Natural killer cell treated with Interleukin-12 subunit alpha and Interleukin-12 subunit beta and Interleukin-15 and Interleukin-18, amount 100 ng/mL, for 72 hours (primary cell): ENCODE results near the gene GPR31. TPM values are rescaled to one million over a fixed set of nuclear protein-coding genes. Genes with fewer than 3 reads are reported as not detected.

Experiments used
- ATAC-seq, 2 donors: fragments of 150-1000 bp; cut with Tn5 transposase in 1 of 2; sonication (Bioruptor Pico), chemical (Tn5 transposase) in 1 of 2; 2 replicates each; pipeline ENCODE4 v1.10.0; 2021
- DNase-seq: peaks from one replicate; pipeline ENCODE4 v3.0.0; 2022; ENCODE audit warnings: low spot score
- H3K27ac Mint-ChIP-seq, 2 donors: 1 replicate in 1 of 2; 2 replicates in 1 of 2; pipeline ENCODE4 v1.8.0; 2022; ENCODE audit warnings: mixed read lengths in 2 of 2, mild to moderate bottlenecking in 1 of 2, moderate library complexity in 1 of 2
- H3K27me3 Mint-ChIP-seq, 2 donors: 1 replicate in 1 of 2; 2 replicates in 1 of 2; pipeline ENCODE4 v1.8.0; 2022; ENCODE audit warnings: mixed read lengths in 2 of 2
- H3K36me3 Mint-ChIP-seq: one replicate; pipeline ENCODE4 v1.8.0; 2022; ENCODE audit warnings: mixed read lengths
- H3K4me1 Mint-ChIP-seq, 2 donors: 1 replicate in 1 of 2; 2 replicates in 1 of 2; pipeline ENCODE4 v1.8.0; 2022; ENCODE audit warnings: low read depth in 2 of 2, mixed read lengths in 2 of 2, mild to moderate bottlenecking in 1 of 2
- H3K4me3 Mint-ChIP-seq: one replicate; pipeline ENCODE4 v1.8.0; 2022; ENCODE audit warnings: mixed read lengths
- H3K9me3 Mint-ChIP-seq: 2 replicates; pipeline ENCODE4 v1.8.0; 2022; ENCODE audit warnings: mixed read lengths
- total RNA-seq, 2 donors: library from RNA; stranded (reverse); gene quantifications; one replicate each; pipeline ENCODE4 v1.2.3, GENCODE V29; 2022

The GPR31 gene
- total RNA-seq, 2 donors from 2014 or later, result not detected

DNA sequence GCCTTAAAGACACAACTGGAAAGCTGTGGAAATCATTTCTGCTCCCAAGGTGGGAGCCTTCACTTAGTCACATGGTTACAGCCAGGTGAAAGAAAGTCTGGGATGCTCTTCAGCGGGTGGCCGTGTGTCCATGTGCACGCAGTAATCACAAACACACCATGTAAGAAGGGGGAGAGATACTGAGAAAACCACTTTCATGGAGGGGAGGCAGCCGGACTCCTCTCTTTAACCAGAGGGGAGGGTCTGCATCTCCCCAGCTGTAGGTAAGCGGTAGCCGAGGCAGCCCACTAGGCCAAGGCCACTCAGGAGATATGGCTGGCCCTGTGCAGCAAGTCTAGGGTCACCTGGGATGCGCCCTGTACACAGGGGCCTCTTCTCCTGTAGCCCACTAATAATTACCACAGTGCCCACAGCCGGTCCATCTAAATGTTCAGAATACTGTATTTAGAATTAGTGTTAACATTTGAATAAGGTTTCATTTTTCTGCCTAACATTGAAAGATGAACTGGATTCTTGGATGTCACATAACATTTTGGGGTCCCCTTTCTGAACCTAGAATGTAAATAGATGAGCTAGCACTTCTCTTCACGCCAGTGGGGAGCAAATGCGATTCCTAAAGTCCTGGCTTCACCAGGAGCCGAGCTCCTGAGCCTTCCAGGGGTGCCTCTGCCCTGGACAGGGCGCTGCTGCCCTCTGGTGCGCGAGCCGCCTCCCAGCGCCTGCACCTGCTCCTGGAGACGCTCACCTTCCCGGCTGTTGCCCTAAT lies 15.9 kb downstream of the GPR31 start:
- H3K36me3 Mint-ChIP-seq, result no peaks in the 10 kb centered on the region
- H3K9me3 Mint-ChIP-seq, result no peaks in the 10 kb centered on the region
- H3K4me3 Mint-ChIP-seq, result no peak overlapping the region
- ATAC-seq (peak; percentile 63 to 71), DNase-seq (no peak)
- peaks cover 9 to 33% of the 10 kb centered on the region in 2 donors for H3K4me1 Mint-ChIP-seq
- H3K27me3 Mint-ChIP-seq, result peaks cover 11 to 26% of the 10 kb centered on the region in 2 donors
- no peak overlapping the region for H3K27ac Mint-ChIP-seq

DNA sequence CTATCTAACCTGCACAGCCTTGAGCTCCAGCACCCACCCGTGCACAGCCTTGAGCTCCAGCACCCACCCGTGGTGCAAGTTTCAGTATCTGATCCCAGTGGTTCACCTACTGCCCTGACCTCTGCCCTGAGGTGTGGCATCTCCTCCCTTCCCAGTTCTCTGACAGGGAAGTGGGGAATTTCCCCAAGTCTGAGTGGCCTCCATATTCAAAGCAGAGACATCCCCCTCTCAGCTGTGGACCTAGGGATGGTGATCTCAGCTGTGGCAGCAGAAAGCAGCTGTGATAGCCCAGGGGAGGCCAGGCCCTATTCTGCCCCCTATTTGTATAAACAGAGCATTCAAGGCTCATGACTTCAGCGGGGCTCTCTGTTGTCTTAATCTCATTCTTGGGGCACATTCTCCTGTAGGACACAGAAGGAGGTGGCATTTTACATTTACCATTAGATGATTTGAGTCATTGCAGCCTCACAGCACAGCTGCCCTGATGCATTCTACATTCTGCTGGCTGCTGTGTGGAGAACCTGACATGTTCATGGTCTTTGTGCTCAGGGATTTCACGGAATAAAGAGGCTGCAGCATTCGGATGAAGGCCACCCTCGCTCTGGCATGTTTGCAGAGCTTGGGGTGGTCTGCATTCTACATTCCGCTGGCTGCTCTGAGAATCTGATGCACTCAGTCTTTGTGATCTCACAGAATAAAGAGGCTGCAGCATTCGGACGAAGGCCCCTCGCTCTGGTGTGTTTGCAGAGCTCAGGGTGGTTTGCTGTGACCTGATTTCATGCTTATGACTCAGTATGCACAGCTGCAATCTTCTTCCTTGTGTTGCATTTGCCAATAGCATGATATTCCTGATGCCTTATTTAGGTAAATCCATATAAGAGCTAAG lies 16.9 kb downstream of the GPR31 start:
- ATAC-seq, result no peak
- H3K9me3 Mint-ChIP-seq, result no peaks in the 10 kb centered on the region
- no peak overlapping the region for H3K27ac Mint-ChIP-seq
- H3K4me3 Mint-ChIP-seq, result peak overlapping the region; percentile 36
- no peaks in the 10 kb centered on the region for H3K36me3 Mint-ChIP-seq
- peaks cover 12 to 39% of the 10 kb centered on the region in 2 donors for H3K4me1 Mint-ChIP-seq
- no peak for DNase-seq
- H3K27me3 Mint-ChIP-seq, result peaks cover 11 to 26% of the 10 kb centered on the region in 2 donors

DNA sequence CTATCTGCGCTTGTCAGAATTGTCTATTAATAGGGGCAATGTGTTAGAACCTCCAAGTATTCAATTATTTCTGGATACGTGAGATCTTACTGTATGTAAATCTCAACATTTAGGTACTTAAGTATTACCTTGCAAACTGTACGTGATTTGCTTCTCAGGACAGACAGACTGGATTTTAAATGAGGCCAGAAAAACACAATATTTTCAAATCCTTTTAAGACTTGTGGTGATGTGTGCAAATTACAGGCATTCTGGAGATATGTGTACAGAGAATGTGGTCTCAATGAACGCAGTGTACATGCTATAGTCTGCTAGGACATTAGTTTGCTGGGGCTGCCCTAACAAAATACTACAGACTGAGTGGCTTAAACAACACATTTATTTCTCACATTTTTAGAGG lies 18.0 kb downstream of the GPR31 start:
- H3K36me3 Mint-ChIP-seq, result no peaks in the 10 kb centered on the region
- H3K4me3 Mint-ChIP-seq, result no peak overlapping the region

DNA sequence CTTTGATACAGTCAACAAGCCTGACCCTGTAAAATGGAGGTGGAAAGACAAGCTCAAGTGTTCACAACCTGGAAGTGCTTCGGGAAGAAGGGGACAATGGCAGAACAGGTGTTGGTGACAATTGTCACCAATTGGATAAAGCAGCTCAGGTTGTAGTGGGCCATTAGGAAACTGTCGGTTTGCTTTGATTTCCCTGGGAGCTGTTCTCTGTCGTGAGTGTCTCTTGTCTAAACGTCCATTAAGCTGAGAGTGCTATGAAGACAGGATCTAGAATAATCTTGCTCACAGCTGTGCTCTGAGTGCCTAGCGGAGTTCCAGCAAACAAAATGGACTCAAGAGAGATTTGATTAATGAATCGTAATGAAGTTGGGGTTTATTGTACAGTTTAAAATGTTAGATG lies 19.9 kb downstream of the GPR31 start:
- no peak for ATAC-seq
- DNase-seq, result no peak
- H3K36me3 Mint-ChIP-seq, result no peaks in the 10 kb centered on the region
- H3K27ac Mint-ChIP-seq, result no peak overlapping the region
- H3K4me3 Mint-ChIP-seq, result no peak overlapping the region
- peaks cover 15 to 39% of the 10 kb centered on the region in 2 donors for H3K4me1 Mint-ChIP-seq
- no peaks in the 10 kb centered on the region for H3K9me3 Mint-ChIP-seq
- peaks cover 0 to 17% of the 10 kb centered on the region in 2 donors for H3K27me3 Mint-ChIP-seq

More for the DNA sequence above, 18.0 kb downstream of the GPR31 start:
- Mint-ChIP-seq H3K27ac (no peak overlapping the region), H3K4me1 (peaks cover 12 to 39% of the 10 kb centered on the region in 2 donors), H3K9me3 (no peaks in the 10 kb centered on the region), H3K27me3 (peaks cover 8 to 25% of the 10 kb centered on the region in 2 donors)
- ATAC-seq (no peak), DNase-seq (no peak)

DNA sequence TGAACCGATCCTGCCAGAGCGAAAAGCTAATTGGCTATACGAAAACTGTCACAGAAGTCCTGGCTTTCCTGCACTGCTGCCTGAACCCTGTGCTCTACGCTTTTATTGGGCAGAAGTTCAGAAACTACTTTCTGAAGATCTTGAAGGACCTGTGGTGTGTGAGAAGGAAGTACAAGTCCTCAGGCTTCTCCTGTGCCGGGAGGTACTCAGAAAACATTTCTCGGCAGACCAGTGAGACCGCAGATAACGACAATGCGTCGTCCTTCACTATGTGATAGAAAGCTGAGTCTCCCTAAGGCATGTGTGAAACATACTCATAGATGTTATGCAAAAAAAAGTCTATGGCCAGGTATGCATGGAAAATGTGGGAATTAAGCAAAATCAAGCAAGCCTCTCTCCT lies 20.7 kb downstream of the GPR31 start:
- peaks cover 15 to 45% of the 10 kb centered on the region in 2 donors for H3K4me1 Mint-ChIP-seq
- DNase-seq (no peak), ATAC-seq (no peak)
- H3K27me3 Mint-ChIP-seq, result peaks cover 0 to 17% of the 10 kb centered on the region in 2 donors
- H3K36me3 Mint-ChIP-seq, result no peaks in the 10 kb centered on the region
- H3K4me3 Mint-ChIP-seq, result peak overlapping the region; percentile 49
- H3K27ac Mint-ChIP-seq, result no peak overlapping the region
- no peaks in the 10 kb centered on the region for H3K9me3 Mint-ChIP-seq

DNA sequence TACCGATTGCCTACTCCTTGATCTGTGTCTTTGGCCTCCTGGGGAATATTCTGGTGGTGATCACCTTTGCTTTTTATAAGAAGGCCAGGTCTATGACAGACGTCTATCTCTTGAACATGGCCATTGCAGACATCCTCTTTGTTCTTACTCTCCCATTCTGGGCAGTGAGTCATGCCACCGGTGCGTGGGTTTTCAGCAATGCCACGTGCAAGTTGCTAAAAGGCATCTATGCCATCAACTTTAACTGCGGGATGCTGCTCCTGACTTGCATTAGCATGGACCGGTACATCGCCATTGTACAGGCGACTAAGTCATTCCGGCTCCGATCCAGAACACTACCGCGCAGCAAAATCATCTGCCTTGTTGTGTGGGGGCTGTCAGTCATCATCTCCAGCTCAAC lies 21.4 kb downstream of the GPR31 start:
- no peaks in the 10 kb centered on the region for H3K9me3 Mint-ChIP-seq
- peaks cover 0 to 17% of the 10 kb centered on the region in 2 donors for H3K27me3 Mint-ChIP-seq
- H3K4me3 Mint-ChIP-seq, result no peak overlapping the region
- no peak for ATAC-seq
- peaks cover 18 to 48% of the 10 kb centered on the region in 2 donors for H3K4me1 Mint-ChIP-seq
- no peaks in the 10 kb centered on the region for H3K36me3 Mint-ChIP-seq
- no peak overlapping the region for H3K27ac Mint-ChIP-seq
- DNase-seq, result no peak

DNA sequence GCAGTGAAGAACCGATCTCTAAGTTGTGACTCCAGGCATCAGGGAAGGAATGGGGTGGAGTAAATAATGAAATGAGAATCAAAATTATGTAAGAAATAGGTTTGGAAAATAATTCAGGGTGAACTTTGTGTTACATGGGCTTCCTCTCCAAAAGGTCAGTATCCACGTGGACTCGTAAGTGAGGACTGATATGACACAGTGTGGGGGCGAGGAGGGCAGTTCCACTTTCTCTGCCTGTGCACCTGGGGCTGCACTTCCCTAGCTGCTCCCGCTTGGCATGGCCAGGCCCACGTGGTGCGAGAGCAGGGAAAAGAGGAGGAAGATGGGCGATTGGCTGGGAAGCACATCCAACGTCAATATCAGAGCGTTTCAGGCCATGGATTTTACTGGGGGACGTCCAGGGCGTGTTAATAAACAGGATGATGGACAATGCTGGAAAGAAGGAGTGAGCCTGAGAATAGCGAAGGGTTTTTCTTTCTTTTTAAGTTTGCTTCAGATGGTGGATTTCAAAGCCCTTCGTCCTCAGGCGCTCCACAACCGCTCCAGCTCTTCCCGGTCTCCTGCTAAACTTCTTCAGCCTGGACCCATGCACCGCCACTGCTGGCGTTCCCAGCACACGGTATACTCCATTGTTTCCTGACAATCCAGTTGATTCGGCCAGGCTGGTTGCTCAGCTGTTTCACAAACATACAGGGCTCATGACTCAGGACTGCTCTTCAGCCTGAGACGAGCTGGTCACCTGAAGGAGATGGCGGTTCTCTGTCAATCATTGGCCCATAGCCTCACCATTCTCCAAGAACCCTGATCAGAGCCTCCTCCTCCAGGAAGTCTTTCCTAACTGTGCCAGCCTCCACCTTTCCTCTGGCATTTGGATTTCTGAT lies 23.1 kb downstream of the GPR31 start:
- Mint-ChIP-seq H3K9me3 (no peaks in the 10 kb centered on the region), H3K36me3 (no peaks in the 10 kb centered on the region), H3K27me3 (peaks cover 0 to 17% of the 10 kb centered on the region in 2 donors), H3K4me1 (peaks cover 24 to 44% of the 10 kb centered on the region in 2 donors), H3K27ac (no peak overlapping the region), H3K4me3 (no peak overlapping the region)
- ATAC-seq (no peak), DNase-seq (no peak)

DNA sequence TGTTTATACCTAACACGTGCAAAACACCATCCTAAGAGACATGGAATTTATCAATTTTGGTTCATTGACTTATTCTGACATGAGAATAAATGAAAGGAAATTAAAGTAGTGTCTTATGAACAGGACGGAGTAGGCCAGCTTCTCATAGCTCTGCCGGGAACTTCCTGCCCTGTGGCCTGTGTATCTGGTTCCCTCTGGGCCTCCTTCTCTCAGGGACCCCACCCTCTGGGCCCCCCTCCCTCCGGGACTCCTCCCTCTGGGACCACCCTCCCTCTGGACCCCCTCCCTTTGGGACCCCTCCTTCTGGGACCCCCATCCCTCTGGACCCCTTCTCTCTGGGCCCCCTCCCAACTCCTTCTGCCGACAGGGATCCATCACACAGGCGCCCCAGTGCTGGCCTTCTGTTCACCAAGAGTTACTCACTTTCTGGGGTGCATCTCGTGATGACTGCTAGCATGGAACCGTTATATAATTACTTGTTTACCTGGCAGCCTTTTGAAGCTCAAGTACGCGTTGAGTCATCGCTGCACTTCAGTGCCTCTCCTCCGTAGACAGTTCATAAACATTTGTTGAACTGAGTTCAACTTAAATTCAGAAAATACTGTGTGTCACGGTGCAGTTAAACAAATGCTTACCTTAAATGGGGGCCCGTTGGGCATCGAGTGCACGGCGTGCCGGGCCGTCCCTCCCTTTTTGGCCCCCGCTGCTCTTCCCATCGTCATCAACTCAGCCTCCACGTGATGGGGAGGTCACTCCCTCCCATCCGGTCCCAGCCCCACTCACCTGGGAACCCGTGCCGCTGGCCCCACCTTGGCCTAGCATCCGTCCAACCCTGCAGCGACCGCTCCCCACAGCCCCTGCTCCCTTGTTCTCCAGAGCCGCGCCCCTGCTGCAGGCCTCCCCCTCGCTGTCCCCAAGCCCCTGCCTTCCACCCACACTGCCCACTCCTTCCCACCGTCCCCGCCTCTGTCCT lies 26.8 kb downstream of the GPR31 start:
- no peaks in the 10 kb centered on the region for H3K36me3 Mint-ChIP-seq
- H3K27ac Mint-ChIP-seq, result no peak overlapping the region
- DNase-seq (no peak), ATAC-seq (no peak)
- no peak overlapping the region for H3K4me3 Mint-ChIP-seq
- no peaks in the 10 kb centered on the region for H3K9me3 Mint-ChIP-seq
- peaks cover 28 to 34% of the 10 kb centered on the region in 2 donors for H3K4me1 Mint-ChIP-seq
- peaks cover 0 to 4% of the 10 kb centered on the region in 2 donors for H3K27me3 Mint-ChIP-seq

DNA sequence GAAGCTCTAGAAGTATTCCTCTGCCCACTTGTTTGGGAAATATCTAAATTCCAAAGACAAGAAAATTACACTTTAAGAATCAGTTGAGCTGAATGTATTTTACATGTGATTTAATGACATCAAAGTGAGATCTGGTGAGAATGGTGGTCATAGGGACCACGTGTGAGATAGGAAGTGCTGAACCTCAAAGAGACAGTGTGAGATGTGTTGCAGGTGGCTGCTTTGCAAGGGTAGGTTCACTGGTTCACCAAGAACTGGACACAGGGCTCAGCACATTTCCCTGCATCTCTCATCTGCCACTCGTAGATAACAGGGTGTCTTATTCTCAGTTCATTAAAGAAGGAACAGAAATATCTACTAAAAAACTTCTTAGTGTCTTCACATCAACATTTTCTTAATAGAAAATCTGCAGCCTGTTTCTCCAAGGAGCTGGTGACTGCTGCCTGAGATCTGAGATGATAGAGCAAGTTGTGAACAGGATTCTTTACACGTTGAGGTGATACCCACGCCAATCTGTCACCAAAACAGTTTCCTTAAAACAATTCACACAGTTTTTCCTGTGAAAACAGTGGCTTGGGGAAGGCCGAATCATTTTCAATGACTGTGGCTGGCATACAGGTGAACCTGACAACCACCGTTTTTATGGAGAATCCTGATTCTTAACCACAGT lies 27.6 kb downstream of the GPR31 start:
- peak; percentile 70 to 78 for ATAC-seq
- Mint-ChIP-seq H3K9me3 (no peaks in the 10 kb centered on the region), H3K4me1 (peaks cover 28 to 34% of the 10 kb centered on the region in 2 donors), H3K27ac (peak overlapping the region; percentile 9 to 19), H3K4me3 (peak overlapping the region; percentile 16), H3K27me3 (peaks cover 0 to 2% of the 10 kb centered on the region in 2 donors), H3K36me3 (no peaks in the 10 kb centered on the region)
- no peak for DNase-seq

DNA sequence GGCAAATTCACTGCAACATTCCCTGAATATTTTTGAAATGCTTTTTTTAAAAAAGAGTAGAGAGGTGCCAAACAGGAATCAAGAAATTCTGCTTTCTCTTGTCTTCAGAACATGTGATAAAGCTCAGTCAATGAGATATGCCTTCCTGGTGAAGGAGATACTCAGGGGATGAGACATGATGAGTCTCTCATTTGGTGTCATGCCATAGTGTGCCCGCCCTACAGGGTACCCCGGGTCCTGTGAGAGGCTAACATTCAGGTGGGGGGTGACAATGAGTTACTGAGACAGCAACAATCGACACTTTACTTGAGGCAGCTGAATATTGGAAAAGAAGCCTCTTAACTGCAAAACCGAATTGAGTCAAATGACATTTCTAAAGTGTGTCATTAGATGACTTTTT lies 28.2 kb downstream of the GPR31 start:
- H3K9me3 Mint-ChIP-seq, result no peaks in the 10 kb centered on the region
- peak overlapping the region; percentile 16 for H3K4me3 Mint-ChIP-seq
- peak overlapping the region; percentile 9 to 19 for H3K27ac Mint-ChIP-seq
- peaks cover 31 to 36% of the 10 kb centered on the region in 2 donors for H3K4me1 Mint-ChIP-seq
- H3K27me3 Mint-ChIP-seq, result peaks cover 0 to 2% of the 10 kb centered on the region in 2 donors
- DNase-seq (no peak), ATAC-seq (peak in 1 of 2 donors; percentile 29)
- H3K36me3 Mint-ChIP-seq, result no peaks in the 10 kb centered on the region

DNA sequence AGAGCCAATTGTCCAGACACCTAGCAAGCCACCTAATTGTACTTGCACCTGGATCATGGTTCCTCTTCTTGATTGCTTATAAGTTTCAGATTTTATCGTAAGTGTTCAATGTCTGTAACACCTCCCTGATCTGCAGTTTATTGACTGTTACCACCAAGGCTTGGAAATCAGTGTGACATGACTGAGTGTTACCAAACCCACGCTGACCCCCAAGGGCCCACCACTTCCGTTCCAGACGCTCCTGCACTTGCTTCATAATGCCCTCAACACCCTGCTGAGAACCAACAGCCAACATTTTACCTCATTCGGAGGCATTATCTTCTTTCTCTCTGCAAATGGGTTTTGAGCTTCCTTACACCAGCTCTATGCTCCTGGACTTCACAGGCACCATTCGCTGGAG lies 28.6 kb downstream of the GPR31 start:
- H3K4me1 Mint-ChIP-seq, result peaks cover 32 to 38% of the 10 kb centered on the region in 2 donors
- H3K27me3 Mint-ChIP-seq, result peaks cover 0 to 2% of the 10 kb centered on the region in 2 donors
- ATAC-seq, result peak in 1 of 2 donors; percentile 52
- H3K4me3 Mint-ChIP-seq, result peak overlapping the region; percentile 16
- H3K27ac Mint-ChIP-seq, result peak overlapping the region in 1 of 2 donors; percentile 9
- no peak for DNase-seq
- H3K36me3 Mint-ChIP-seq, result no peaks in the 10 kb centered on the region
- H3K9me3 Mint-ChIP-seq, result no peaks in the 10 kb centered on the region
